HG03460 (cell line): ENCODE measurements around the gene CHRM5.
A peak's percentile ranks its signal among the peaks of the same experiment; 100 is the strongest.
"Not testable (repeated sequence)": the region's sequence is repeated elsewhere in the genome, so short reads cannot be mapped to it uniquely, and the experiment has no call there.

Source experiments
- ATAC-seq: cut with Tn5 transposase; IDR thresholded peaks from one replicate; pipeline ENCODE4 v1.9.1; 2021; ENCODE audit not compliant: unreplicated experiment

The CHRM5 gene

DNA sequence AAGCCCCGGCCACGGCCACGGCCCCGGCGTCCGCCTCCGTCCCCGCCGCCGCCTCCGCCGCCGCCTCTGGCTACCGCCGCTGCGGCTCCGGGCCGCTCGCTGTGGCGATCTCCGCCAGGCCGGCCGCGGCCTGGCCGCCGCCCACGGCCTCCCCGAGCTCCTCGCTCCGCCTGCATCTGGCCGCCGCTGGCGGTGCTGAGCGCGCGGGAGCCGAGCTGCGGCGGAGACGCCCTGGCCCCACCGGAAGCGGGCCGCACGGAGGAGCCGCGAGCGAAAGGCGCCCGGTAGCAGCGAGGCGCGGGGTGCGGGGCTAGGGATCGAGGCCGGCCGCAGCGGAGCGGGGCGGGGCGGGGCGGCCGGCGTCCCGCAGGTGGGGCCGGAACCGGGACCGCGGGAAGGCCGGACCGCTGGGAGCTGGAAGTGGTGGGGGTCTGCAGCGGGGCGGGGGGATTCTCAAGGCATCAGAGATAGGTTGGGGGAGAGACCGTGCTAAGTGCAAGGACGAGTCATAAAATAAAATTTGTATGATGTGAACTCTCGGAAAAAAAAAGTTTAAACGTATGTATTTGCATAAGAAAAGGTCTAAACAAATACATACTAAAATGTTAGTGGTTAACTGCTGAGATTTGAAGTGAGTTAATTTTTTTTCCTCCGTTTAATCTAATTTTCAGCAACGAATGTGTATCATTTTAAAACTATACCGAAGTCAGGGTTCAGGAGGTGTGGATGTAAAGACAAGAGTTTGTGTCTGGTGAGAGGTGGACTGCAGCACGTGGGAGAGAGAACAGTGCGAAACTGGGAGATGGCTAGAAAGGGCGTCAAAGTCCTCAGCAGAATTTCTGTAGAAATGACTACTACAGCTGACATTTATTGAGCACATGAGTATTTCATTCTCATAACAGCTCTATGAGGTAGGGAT lies 70.8 kb downstream of the CHRM5 start, which contains the start of gene AVEN:
AVEN (minus strand) TSS at position 334 of the 919 bp plus-strand sequence; CDS start at position 176, 158 bp downstream.
- peak; percentile 44 for ATAC-seq

DNA sequence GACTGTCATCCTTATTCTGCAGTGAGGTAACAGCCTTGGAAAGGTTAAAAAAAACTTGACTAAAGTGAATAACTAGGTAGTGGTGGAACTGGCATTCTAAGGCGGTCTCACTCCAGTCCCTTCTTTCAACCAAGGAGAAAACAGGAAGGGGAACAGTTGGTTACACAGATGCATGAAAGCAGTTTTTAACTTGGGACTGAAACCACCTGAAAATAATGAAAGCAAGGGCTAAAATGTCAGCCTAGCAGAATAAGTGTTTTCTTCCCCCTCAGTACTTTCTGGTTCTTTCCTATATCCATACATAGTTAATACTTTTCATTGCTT lies 71.5 kb downstream of the CHRM5 start:
- no peak for ATAC-seq

DNA sequence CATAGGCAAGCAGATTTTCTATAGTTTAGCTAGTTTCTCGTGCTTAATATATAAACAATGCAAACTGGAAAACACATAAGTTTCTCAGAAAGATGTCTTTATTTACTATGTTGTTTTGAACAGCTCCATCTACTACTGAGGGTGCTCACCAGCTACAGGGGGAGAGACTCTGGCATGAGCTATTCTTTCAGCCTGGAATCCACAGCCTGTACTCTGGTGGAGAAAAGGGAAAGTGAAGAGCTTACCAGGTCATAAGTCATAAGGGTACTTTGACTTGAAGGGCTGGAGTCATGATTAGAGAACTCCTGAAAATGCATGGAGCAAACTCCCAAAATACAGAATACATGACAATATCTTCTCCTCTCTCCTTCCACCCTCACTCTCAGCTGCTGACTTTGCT lies 75.1 kb downstream of the CHRM5 start:
- no peak for ATAC-seq

- no peak for ATAC-seq
Measured at GRCh38 chr15:34043813-34044212, 75.5 kb downstream of the CHRM5 start.

GRCh38 chr15:34046471-34047145 lies 78.3 kb downstream of the CHRM5 start:
- ATAC-seq: no peak

GRCh38 chr15:34047893-34048775 lies 79.8 kb downstream of the CHRM5 start:
- no peak for ATAC-seq

- no peak for ATAC-seq
Measured at GRCh38 chr15:34049112-34049511, 80.8 kb downstream of the CHRM5 start.

DNA sequence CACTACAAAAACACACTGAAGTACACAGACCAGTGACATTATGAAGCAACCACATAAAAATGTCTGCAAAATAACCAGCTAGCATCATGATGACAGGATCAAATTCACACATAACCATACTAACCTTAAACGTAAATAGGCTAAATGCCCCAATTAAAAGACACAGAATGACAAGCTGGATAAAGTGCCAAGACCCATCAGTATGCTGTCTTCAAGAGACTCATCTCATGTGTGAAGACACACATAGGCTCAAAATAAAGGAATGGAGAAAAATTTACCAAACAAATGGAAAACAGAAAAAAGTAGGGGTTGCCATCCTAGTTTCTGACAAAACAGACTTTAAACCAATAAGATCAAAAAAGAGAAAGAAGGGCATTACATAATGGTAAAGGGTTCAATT lies 82.1 kb downstream of the CHRM5 start:
- not testable (repeated sequence) for ATAC-seq

GRCh38 chr15:34054081-34054707 lies 85.9 kb downstream of the CHRM5 start:
- ATAC-seq: no peak

DNA sequence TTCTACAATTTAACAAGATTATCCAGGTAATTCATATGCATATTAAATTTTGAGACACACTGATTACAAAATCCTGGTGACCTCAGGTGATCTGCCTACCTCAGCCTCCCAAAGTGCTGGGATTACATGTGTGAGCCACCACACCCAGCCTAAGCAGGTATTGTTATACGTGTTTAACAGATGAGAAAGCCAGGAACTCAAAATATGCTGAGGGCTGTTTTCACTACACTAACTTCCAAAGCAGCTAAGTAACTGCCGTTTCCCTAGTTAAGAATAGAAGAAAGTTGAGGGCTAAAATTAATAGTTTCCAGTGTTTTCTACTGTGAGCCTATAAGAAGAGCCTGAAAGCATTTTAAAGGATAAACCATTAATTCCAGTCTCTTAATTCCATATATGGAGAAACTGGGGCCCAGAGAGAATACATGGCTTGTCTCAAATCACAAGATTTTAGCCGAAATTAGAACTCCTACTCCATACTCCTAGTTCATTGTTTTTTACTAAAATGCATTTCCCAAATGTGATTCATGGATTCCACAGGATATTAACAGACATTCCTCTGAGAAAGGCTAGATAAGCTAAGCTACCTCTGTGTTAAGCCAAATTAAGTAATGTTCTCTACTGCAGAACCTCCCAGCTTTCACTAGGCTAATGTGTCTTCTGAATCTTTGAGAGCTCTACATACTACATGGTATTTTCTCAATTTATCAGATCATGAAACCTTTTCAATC lies 87.7 kb downstream of the CHRM5 start:
- no peak for ATAC-seq

GRCh38 chr15:34056911-34057310 lies 88.6 kb downstream of the CHRM5 start:
- no peak for ATAC-seq

GRCh38 chr15:34059476-34059875 lies 91.2 kb downstream of the CHRM5 start:
- no peak for ATAC-seq

DNA sequence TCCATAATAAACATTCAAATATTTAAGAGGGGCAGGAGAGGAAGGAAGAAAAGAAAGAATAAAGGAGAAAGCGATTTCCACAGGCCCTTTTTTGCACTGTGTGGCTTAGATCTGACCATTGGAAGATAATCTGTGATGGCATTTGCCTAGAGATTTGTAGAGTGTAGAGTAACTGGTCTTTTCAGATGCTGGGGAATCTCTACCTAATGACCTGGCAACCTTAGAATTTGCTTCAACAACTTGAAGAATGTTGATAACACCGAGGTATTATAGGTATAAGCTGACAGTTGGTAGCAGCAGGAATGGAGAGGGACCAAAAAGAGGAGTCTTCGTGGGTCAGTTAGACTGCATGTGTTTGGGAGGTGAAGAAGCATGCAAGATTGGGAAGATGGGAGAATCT lies 91.6 kb downstream of the CHRM5 start:
- ATAC-seq: no peak

DNA sequence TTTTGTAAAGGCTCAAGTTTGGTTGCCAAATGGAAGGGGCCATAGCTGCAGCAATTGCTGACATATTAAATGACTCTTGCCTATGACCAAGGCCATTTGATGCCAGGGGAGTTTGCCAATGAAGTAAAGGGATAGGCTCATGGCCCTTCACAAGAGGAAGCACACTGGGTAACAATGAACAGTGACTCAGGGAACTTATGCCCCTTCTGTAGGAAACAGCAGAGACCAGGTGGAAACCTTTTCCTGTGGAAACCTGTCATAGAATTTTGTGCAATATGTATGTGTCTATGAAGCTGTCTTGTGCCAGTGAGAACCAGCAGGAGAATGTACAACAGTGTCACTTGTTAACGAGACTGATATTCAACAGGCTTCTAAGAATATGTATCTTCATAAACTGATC lies 96.1 kb downstream of the CHRM5 start:
- ATAC-seq: no peak

DNA sequence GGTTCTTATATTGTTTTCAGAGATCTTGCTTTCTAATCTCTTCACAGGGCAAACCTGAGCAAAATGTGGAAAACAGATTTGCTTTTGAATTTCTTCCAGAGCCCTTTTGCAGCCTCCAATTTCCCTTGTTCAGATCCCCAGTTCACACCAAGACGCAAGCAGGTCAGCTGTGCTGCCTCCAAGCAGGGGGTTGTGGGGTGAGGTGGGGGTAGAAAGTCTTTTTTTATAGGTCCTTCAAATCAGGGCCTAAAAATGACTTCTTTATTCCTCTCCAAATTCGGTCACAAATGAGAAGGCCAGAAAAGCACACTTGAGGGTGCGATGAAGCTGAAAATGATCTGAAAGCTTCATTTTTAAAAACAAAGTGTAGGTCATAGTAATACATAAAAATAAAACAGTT lies 97.0 kb downstream of the CHRM5 start:
- no peak for ATAC-seq

GRCh38 chr15:34065941-34066340 lies 97.6 kb downstream of the CHRM5 start:
- ATAC-seq: no peak

GRCh38 chr15:34070003-34070402 lies 101.7 kb downstream of the CHRM5 start:
- ATAC-seq: no peak

- ATAC-seq: no peak
Measured at GRCh38 chr15:34076785-34077184, 108.5 kb downstream of the CHRM5 start.

GRCh38 chr15:34078900-34079299 lies 110.6 kb downstream of the CHRM5 start:
- ATAC-seq: no peak

DNA sequence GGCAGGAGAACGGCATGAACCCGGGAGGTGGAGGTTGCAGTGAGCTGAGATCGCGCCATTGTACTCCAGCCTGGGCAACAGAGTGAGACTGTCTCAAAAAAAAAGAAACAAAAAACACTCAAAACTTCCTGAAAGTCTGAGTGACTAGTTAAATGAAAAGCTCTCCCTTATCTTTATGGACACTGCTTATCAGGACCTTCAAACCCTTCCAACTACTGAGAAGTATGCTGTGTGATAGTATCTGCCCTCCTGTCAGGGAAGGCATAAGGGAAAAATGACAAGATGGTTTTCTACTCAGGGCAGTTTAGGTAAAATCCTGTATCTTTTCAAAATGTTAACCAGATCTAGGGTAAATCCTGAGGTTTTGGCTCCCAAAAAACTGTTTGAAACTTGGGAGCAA lies 111.6 kb downstream of the CHRM5 start:
- ATAC-seq: no peak
